ENCODE results near the gene ABHD12B. TPM values are rescaled to one million over a fixed set of nuclear protein-coding genes. Genes with fewer than 3 reads are reported as not detected.

ABHD12B gene
- polyA plus RNA-seq, 1 of the 3 experiments (the other 2 are of a cell fraction): not detected

- Histone ChIP-seq H3K9me3 (no peaks in the 10 kb centered on the region), H3K9ac (no peak overlapping the region), H3K27me3 (ENCODE audit: insufficient read depth) (no peaks in the 10 kb centered on the region), H3K4me3 (ENCODE audit: low read depth in 2 of 2, low read length in 1 of 2) (no peak overlapping the region), H3K9me2 (no peaks in the 10 kb centered on the region), H2AFZ (ENCODE audit: low read depth) (no peak overlapping the region), H3K79me2 (ENCODE audit: insufficient read depth) (no peaks in the 10 kb centered on the region), H4K20me1 (ENCODE audit: insufficient read depth) (no peaks in the 10 kb centered on the region), H3K4me2 (no peak overlapping the region), H3K36me3 (replicated peaks in 1 of 2; ENCODE audit: control insufficient read depth in 1 of 2, insufficient read depth in 2 of 2, low read length in 1 of 2) (peaks cover 25 to 46% of the 10 kb centered on the region in 2 experiments), H3K4me1 (ENCODE audit: control insufficient read depth in 1 of 2, insufficient read depth in 2 of 2, low read depth in 1 of 2, low read length in 1 of 2) (peaks cover 0 to 6% of the 10 kb centered on the region in 2 experiments; a peak in 2 of 4 replicates), H3K27ac (ENCODE audit: low read depth in 2 of 2, low read length in 1 of 2) (no peak overlapping the region), H3F3A (replicated peaks; ENCODE audit: insufficient read depth) (no peaks in the 10 kb centered on the region)
- TF ChIP-seq USF1 (IDR thresholded peaks at IDR 0.05; ENCODE audit: borderline replicate concordance, low read depth) (no peak), RXRA (IDR thresholded peaks at IDR 0.05; ENCODE audit: borderline replicate concordance, low read depth) (no peak), TAF1 (IDR thresholded peaks at IDR 0.05; ENCODE audit: borderline replicate concordance, low read depth, low read length) (no peak), NRF1 (IDR thresholded peaks at IDR 0.05; ENCODE audit: low read depth, low read length) (no peak), REST (IDR thresholded peaks at IDR 0.05; ENCODE audit: low read depth, low read length) (no peak)
- 98% methylated on average over 3 of the region's 3 CpGs for WGBS (ENCODE audit: low lambda C conversion rate)
- POLR2A ChIA-PET: no interaction called here
- DNase-seq: no peak
- CTCF ChIA-PET: interaction anchor here (1.7 kb wide), 1 partner anchor 13 kb away, joined by 4 read pairs; the partner anchor contains the start of gene PYGL
Observed at GRCh38 chr14:50931559-50931958, 59.7 kb downstream of the ABHD12B start.

GRCh38 chr14:50932156-50932555, 60.3 kb downstream of the ABHD12B start:
- Histone ChIP-seq H3K4me3 (ENCODE audit: low read depth in 2 of 2, low read length in 1 of 2) (no peak overlapping the region), H3K9me2 (no peaks in the 10 kb centered on the region), H3F3A (replicated peaks; ENCODE audit: insufficient read depth) (no peaks in the 10 kb centered on the region), H3K36me3 (replicated peaks in 1 of 2; ENCODE audit: control insufficient read depth in 1 of 2, insufficient read depth in 2 of 2, low read length in 1 of 2) (peaks cover 25 to 46% of the 10 kb centered on the region in 2 experiments), H3K4me2 (no peak overlapping the region), H3K79me2 (ENCODE audit: insufficient read depth) (no peaks in the 10 kb centered on the region), H2AFZ (ENCODE audit: low read depth) (no peak overlapping the region), H3K27ac (ENCODE audit: low read depth in 2 of 2, low read length in 1 of 2) (no peak overlapping the region), H3K27me3 (ENCODE audit: insufficient read depth) (no peaks in the 10 kb centered on the region), H3K9ac (no peak overlapping the region), H4K20me1 (ENCODE audit: insufficient read depth) (no peaks in the 10 kb centered on the region), H3K9me3 (no peaks in the 10 kb centered on the region), H3K4me1 (ENCODE audit: control insufficient read depth in 1 of 2, insufficient read depth in 2 of 2, low read depth in 1 of 2, low read length in 1 of 2) (peaks cover 0 to 6% of the 10 kb centered on the region in 2 experiments; a peak in 2 of 4 replicates)
- DNase-seq: no peak
- ChIA-PET CTCF (interaction anchor here (1.7 to 2.8 kb wide), 2 partner anchors 12 to 23 kb away, joined by 4 to 8 read pairs; partner anchors contain the start of gene PYGL), POLR2A (no interaction called here)
- TF ChIP-seq ZBTB33 (IDR thresholded peaks at IDR 0.05; ENCODE audit: borderline replicate concordance, low read depth) (no peak), USF1 (IDR thresholded peaks at IDR 0.05; ENCODE audit: borderline replicate concordance, low read depth) (no peak), USF2 (IDR thresholded peaks at IDR 0.05; ENCODE audit: borderline replicate concordance, low read depth, low read length) (no peak), YY1 (IDR thresholded peaks at IDR 0.05; ENCODE audit: low read depth) (no peak), ELF1 (IDR thresholded peaks at IDR 0.05) (no peak), RXRA (IDR thresholded peaks at IDR 0.05; ENCODE audit: borderline replicate concordance, low read depth) (no peak), FOXJ3 (CRISPR knock-in tag; IDR thresholded peaks at IDR 0.05) (no peak), JUND (IDR thresholded peaks at IDR 0.05) (no peak), CTCF (IDR thresholded peaks at IDR 0.05) (no peak)
- WGBS (ENCODE audit: low lambda C conversion rate): 100% methylated on average over 1 of the region's 1 CpG
